Measurements from ENCODE around the gene AURKA.

- TF ChIP-seq, protein P1, sequence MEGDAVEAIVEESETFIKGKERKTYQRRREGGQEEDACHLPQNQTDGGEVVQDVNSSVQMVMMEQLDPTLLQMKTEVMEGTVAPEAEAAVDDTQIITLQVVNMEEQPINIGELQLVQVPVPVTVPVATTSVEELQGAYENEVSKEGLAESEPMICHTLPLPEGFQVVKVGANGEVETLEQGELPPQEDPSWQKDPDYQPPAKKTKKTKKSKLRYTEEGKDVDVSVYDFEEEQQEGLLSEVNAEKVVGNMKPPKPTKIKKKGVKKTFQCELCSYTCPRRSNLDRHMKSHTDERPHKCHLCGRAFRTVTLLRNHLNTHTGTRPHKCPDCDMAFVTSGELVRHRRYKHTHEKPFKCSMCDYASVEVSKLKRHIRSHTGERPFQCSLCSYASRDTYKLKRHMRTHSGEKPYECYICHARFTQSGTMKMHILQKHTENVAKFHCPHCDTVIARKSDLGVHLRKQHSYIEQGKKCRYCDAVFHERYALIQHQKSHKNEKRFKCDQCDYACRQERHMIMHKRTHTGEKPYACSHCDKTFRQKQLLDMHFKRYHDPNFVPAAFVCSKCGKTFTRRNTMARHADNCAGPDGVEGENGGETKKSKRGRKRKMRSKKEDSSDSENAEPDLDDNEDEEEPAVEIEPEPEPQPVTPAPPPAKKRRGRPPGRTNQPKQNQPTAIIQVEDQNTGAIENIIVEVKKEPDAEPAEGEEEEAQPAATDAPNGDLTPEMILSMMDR (IDR thresholded peaks at IDR 0.05) = no peak
- no peak for TF ChIP-seq EP300 (IDR thresholded peaks at IDR 0.05)
- no peak for TF ChIP-seq POLR2AphosphoS5 (IDR thresholded peaks at IDR 0.05)
Observed at GRCh38 chr20:56328861-56329260, 63.2 kb downstream of the AURKA start.
